SK-N-SH (cell line): ENCODE measurements around the gene PSMD10.

Experiments
- NFIC ChIP-seq: IDR thresholded peaks from 2 replicates; pipeline ENCODE4 v1.4.0; 2012; ENCODE audit warnings: borderline replicate concordance
- NRF1 ChIP-seq: IDR thresholded peaks from 2 replicates; pipeline ENCODE4 v1.6.1; 2012; ENCODE audit warnings: low read depth, mild to moderate bottlenecking, low read length

- no peak for TF ChIP-seq NFIC
- TF ChIP-seq NRF1, result no peak
Measured at GRCh38 chrX:108105473-108105872, 14.1 kb upstream of the PSMD10 start.
